Left lobe of liver (tissue), 2 donors: ENCODE data around the gene ARHGAP30. TPM values are rescaled to one million over a fixed set of nuclear protein-coding genes. Genes with fewer than 3 reads are reported as not detected.
"Not testable (repeated sequence)": the region's sequence is repeated elsewhere in the genome, so short reads cannot be mapped to it uniquely, and the experiment has no call there.

ENCODE experiments used
- ATAC-seq: fragments of 200-7000 bp; cut with Tn5 transposase; one replicate; pipeline ENCODE4 v1.9.1; 2020; ENCODE audit warnings: mild to moderate bottlenecking, moderate library complexity
- DNase-seq: peaks from one replicate; pipeline ENCODE4 v3.0.0-alpha.2; 2020; ENCODE audit warnings: low spot score
- total RNA-seq: library from RNA; stranded (reverse); gene quantifications from one replicate; pipeline ENCODE4 v1.2.1, GENCODE V29; 2021
- donor health status: DM: no; HTN: no; CAD: no; lungs with moderate emphysema.
- donor health status: DM: no; HTN: yes; CAD: no.

The ARHGAP30 gene
- total RNA-seq: 4.0 TPM

GRCh38 chr1:161069731-161070270 is at the start of gene ARHGAP30:
Gene ARHGAP30, minus strand, starts transcription at chr1:161069891. Its CDS starts 267 bp downstream, at chr1:161069624.
- DNase-seq: peak; percentile 56
- peak; percentile 59 for ATAC-seq

- DNase-seq: peak; percentile 91
- ATAC-seq: peak; percentile 84
Observed at GRCh38 chr1:161117759-161118581, 48.3 kb upstream of the ARHGAP30 start, which contains the start of the genes NIT1 and PFDN2. Gene NIT1, plus strand, starts transcription at chr1:161118105. Its CDS starts 72 bp downstream, at chr1:161118177. Gene PFDN2, minus strand, starts transcription at chr1:161118037. Its CDS starts 11 bp downstream, at chr1:161118026.

- DNase-seq, ATAC-seq: not testable (repeated sequence)
Observed at GRCh38 chr1:161115961-161116360, 46.3 kb upstream of the ARHGAP30 start.

- no peak for ATAC-seq
- no peak for DNase-seq
Observed at GRCh38 chr1:161115132-161115711, 45.5 kb upstream of the ARHGAP30 start.

GRCh38 chr1:161114556-161114955 is 44.9 kb upstream of the ARHGAP30 start:
- no peak for DNase-seq

GRCh38 chr1:161113915-161114314 is 44.2 kb upstream of the ARHGAP30 start:
- ATAC-seq: no peak
- DNase-seq: no peak

More at GRCh38 chr1:161114556-161114955, 44.9 kb upstream of the ARHGAP30 start:
- ATAC-seq: no peak

GRCh38 chr1:161111527-161111926 is 41.8 kb upstream of the ARHGAP30 start:
- ATAC-seq (no peak), DNase-seq (no peak)

GRCh38 chr1:161111117-161111516 is 41.4 kb upstream of the ARHGAP30 start:
- DNase-seq: no peak
- ATAC-seq: no peak

- ATAC-seq: no peak
- DNase-seq: no peak
Observed at GRCh38 chr1:161106431-161106830, 36.7 kb upstream of the ARHGAP30 start.

- no peak for DNase-seq
- ATAC-seq: no peak
Observed at GRCh38 chr1:161100556-161100955, 30.9 kb upstream of the ARHGAP30 start.

- DNase-seq: no peak
- peak; percentile 16 for ATAC-seq
Observed at GRCh38 chr1:161099090-161099802, 29.6 kb upstream of the ARHGAP30 start.

- ATAC-seq (peak; percentile 89), DNase-seq (peak; percentile 90)
Observed at GRCh38 chr1:161098210-161099068, 28.7 kb upstream of the ARHGAP30 start, which contains the start of gene KLHDC9. Gene KLHDC9, plus strand, starts transcription at chr1:161098361. Its CDS starts 175 bp downstream, at chr1:161098536.

- ATAC-seq: no peak
- DNase-seq: no peak
Observed at GRCh38 chr1:161096530-161096929, 26.8 kb upstream of the ARHGAP30 start.

GRCh38 chr1:161096015-161096414 is 26.3 kb upstream of the ARHGAP30 start:
- no peak for DNase-seq
- no peak for ATAC-seq

GRCh38 chr1:161095230-161095629 is 25.5 kb upstream of the ARHGAP30 start:
- DNase-seq: no peak
- no peak for ATAC-seq

GRCh38 chr1:161094481-161094880 is 24.8 kb upstream of the ARHGAP30 start:
- DNase-seq (no peak), ATAC-seq (no peak)

- DNase-seq: no peak
- ATAC-seq: no peak
Observed at GRCh38 chr1:161092621-161093028, 22.9 kb upstream of the ARHGAP30 start.

GRCh38 chr1:161091796-161092507 is 22.3 kb upstream of the ARHGAP30 start:
- ATAC-seq (no peak), DNase-seq (no peak)

GRCh38 chr1:161091093-161091492 is 21.4 kb upstream of the ARHGAP30 start:
- ATAC-seq (peak; percentile 74), DNase-seq (no peak)
